HepG2 (cell line): Measurements from ENCODE around the gene CYP17A1. TPM values are rescaled to one million over a fixed set of nuclear protein-coding genes. Genes with fewer than 3 reads are reported as not detected.

Source experiments
- BHLHE40 ChIP-seq: IDR thresholded peaks from 2 replicates; pipeline ENCODE4 v1.6.1; 2011; ENCODE audit warnings: low read length, improper control_type of control experiment
- KDM6A ChIP-seq: IDR thresholded peaks from 2 replicates; pipeline ENCODE4 v1.6.1; 2016; ENCODE audit warnings: low read depth
- NCOA5 ChIP-seq: sonication (generic); formaldehyde crosslinking; IDR thresholded peaks from 2 replicates; pipeline ENCODE4 v1.4.0; 2020; ENCODE audit warnings: missing genetic modification reagents
- RBM22 ChIP-seq: fragments of 200-400 bp; formaldehyde crosslinking; optimal IDR thresholded peaks from 2 replicates; pipeline ENCODE3; 2017; ENCODE audit warnings: mild to moderate bottlenecking, low read length, moderate library complexity
- SP2 ChIP-seq: sonication (generic); formaldehyde crosslinking; IDR thresholded peaks from 2 replicates; pipeline ENCODE4 v1.5.1; 2020; ENCODE audit warnings: mild to moderate bottlenecking, missing genetic modification reagents
- SRSF1 ChIP-seq: fragments of 200-400 bp; formaldehyde crosslinking; optimal IDR thresholded peaks from 2 replicates; pipeline ENCODE3; 2017; ENCODE audit warnings: mild to moderate bottlenecking, low read depth, low read length, moderate library complexity
- TBP ChIP-seq: sonication (generic); formaldehyde crosslinking; IDR thresholded peaks from 2 replicates; pipeline ENCODE4 v1.5.0; 2020; ENCODE audit warnings: missing genetic modification reagents
- TBX2 ChIP-seq: sonication (generic); formaldehyde crosslinking; IDR thresholded peaks from 2 replicates; pipeline ENCODE4 v1.5.0; 2020; ENCODE audit warnings: missing genetic modification reagents, mild to moderate bottlenecking, borderline replicate concordance
- ZNF567 ChIP-seq: sonication (generic); formaldehyde crosslinking; IDR thresholded peaks from 2 replicates; pipeline ENCODE4 v1.8.1; 2023; ENCODE audit warnings: mild to moderate bottlenecking, missing genetic modification reagents, borderline replicate concordance
- ZNF616 ChIP-seq: sonication (generic); formaldehyde crosslinking; IDR thresholded peaks from 2 replicates; pipeline ENCODE4 v1.5.0; 2020; ENCODE audit warnings: low read depth, mild to moderate bottlenecking, missing genetic modification reagents
- ZNF781 ChIP-seq: sonication (generic); formaldehyde crosslinking; IDR thresholded peaks from 2 replicates; pipeline ENCODE4 v1.5.1; 2020; ENCODE audit warnings: borderline replicate concordance, mild to moderate bottlenecking, missing genetic modification reagents; ENCODE audit errors: not compliant biosample characterization
- ZNF883 ChIP-seq: sonication (generic); formaldehyde crosslinking; IDR thresholded peaks from 2 replicates; pipeline ENCODE4 v1.5.1; 2020; ENCODE audit warnings: mild to moderate bottlenecking, missing genetic modification reagents; ENCODE audit errors: not compliant biosample characterization
- polyA plus RNA-seq, 8 experiments: library from polyadenylated mRNA; depleted of rRNA in 3 of 8; stranded (reverse) in 7 of 8; unstranded in 1 of 8; fragments of >200 nt; fragmentation: Illumina TruSeq in 4 of 8; extraction: Trizol in 4 of 8; gene quantifications; 2 replicates each; pipeline versions ENCODE4 v1.2.1 to v1.2.3, GENCODE V29; 2011 to 2016; ENCODE audit warnings: low read depth in 4 of 8, missing spikeins in 1 of 8, mixed read lengths in 1 of 8; ENCODE audit not compliant: insufficient read depth in 1 of 8
- total RNA-seq, 5 experiments: library from RNA; depleted of rRNA; stranded (reverse); fragments of >200 nt; fragmentation: Illumina TruSeq; extraction: Trizol; gene quantifications; 2 replicates each; pipeline ENCODE4 v1.2.3, GENCODE V29; 2016; ENCODE audit warnings: low read depth in 1 of 5
- TF ChIP-seq, protein P1 (sequence below): sonication (generic); formaldehyde crosslinking; IDR thresholded peaks from one replicate; pipeline ENCODE4 v1.5.1; 2020; ENCODE audit warnings: mild to moderate bottlenecking, missing genetic modification reagents; ENCODE audit errors: not compliant biosample characterization
- TF ChIP-seq, protein P2 (sequence below): sonication (generic); formaldehyde crosslinking; IDR thresholded peaks from 2 replicates; pipeline ENCODE4 v1.4.0; 2020; ENCODE audit warnings: missing genetic modification reagents
- TF ChIP-seq, protein P3 (sequence below): sonication (generic); formaldehyde crosslinking; IDR thresholded peaks from 2 replicates; pipeline ENCODE4 v1.4.0; 2020; ENCODE audit warnings: missing genetic modification reagents, low read depth, mild to moderate bottlenecking, borderline replicate concordance

The CYP17A1 gene
- total and polyA plus RNA-seq, 2 of the 13 experiments (the other 11 are each of a cell fraction or from before 2014, with no cell fraction given): 0.13 to 1.1 TPM

DNA sequence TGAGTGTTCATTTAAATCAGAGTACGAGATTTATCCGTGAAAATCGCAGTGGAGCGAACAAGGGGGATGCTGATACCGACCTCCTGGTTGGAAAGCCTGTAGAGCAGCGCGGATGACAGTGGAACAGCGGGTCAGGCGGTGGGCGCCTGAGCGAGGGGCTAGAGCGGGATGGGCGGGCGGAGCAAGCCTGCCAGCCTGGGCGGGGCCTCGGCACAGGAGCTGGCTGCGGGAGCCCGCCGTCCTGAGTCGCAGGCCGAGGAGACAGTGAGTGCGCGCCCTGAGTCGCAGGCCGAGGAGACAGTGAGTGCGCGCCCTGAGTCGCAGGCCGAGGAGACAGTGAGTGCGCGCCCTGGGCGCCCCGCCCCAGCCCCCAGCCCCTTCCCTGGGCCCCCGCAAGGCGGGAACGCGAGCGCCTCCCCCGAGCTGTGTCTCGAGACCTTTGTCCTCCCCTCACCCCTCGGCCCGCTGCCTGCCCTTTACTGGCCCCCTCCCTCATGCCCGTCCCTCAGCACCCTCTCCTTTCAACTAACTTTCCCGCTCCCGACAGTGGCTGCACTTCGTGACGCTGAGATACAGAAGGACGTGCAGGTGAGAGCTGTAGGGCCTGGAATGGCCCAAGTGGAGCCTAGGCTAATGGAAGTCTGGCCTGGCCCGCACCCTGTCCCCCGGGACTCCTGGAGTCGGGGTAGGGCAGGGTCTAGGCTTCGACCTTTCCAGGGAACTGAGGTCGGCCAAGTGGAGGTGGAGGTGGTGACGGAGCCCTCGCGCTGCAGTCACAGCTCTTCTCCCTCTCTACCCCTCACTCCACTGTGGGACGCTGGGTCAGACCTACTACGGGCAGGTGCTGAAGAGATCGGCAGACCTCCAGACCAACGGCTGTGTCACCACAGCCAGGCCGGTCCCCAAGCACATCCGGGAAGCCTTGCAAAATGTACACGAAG is 32.3 kb upstream of the CYP17A1 start, which contains the start of gene AS3MT (continued):
- TF ChIP-seq, protein P1, sequence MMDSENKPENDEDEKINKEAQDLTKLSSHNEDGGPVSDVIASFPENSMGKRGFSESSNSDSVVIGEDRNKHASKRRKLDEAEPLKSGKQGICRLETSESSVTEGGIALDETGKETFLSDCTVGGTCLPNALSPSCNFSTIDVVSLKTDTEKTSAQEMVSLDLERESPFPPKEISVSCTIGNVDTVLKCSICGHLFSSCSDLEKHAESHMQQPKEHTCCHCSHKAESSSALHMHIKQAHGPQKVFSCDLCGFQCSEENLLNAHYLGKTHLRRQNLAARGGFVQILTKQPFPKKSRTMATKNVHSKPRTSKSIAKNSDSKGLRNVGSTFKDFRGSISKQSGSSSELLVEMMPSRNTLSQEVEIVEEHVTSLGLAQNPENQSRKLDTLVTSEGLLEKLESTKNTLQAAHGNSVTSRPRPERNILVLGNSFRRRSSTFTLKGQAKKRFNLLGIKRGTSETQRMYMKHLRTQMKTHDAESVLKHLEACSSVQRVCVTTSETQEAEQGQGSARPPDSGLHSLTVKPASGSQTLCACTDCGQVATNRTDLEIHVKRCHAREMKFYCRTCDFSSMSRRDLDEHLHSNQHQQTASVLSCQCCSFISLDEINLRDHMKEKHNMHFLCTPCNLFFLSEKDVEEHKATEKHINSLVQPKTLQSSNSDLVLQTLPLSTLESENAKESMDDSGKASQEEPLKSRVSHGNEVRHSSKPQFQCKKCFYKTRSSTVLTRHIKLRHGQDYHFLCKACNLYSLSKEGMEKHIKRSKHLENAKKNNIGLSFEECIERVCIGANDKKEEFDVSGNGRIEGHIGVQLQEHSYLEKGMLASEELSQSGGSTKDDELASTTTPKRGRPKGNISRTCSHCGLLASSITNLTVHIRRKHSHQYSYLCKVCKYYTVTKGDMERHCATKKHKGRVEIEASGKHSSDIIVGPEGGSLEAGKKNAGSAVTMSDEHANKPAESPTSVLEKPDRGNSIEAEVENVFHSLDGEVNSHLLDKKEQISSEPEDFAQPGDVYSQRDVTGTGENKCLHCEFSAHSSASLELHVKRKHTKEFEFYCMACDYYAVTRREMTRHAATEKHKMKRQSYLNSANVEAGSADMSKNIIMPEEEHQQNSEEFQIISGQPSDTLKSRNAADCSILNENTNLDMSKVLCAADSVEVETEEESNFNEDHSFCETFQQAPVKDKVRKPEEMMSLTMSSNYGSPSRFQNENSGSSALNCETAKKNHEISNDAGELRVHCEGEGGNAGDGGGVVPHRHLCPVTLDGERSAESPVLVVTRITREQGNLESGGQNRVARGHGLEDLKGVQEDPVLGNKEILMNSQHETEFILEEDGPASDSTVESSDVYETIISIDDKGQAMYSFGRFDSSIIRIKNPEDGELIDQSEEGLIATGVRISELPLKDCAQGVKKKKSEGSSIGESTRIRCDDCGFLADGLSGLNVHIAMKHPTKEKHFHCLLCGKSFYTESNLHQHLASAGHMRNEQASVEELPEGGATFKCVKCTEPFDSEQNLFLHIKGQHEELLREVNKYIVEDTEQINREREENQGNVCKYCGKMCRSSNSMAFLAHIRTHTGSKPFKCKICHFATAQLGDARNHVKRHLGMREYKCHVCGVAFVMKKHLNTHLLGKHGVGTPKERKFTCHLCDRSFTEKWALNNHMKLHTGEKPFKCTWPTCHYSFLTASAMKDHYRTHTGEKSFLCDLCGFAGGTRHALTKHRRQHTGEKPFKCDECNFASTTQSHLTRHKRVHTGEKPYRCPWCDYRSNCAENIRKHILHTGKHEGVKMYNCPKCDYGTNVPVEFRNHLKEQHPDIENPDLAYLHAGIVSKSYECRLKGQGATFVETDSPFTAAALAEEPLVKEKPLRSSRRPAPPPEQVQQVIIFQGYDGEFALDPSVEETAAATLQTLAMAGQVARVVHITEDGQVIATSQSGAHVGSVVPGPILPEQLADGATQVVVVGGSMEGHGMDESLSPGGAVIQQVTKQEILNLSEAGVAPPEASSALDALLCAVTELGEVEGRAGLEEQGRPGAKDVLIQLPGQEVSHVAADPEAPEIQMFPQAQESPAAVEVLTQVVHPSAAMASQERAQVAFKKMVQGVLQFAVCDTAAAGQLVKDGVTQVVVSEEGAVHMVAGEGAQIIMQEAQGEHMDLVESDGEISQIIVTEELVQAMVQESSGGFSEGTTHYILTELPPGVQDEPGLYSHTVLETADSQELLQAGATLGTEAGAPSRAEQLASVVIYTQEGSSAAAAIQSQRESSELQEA: peak; percentile 19
- TF ChIP-seq KDM6A (CRISPR knock-in tag): no peak
- no peak for TF ChIP-seq TBP (CRISPR knock-in tag)
- no peak for TF ChIP-seq TBX2 (CRISPR knock-in tag)
- 0 out of 2 replicates have a peak, but pooled peaks have one; percentile 51 for TF ChIP-seq ZNF567
- peak; percentile 60 for TF ChIP-seq ZNF883 (CRISPR knock-in tag)
- no peak for TF ChIP-seq RBM22
- TF ChIP-seq NCOA5 (CRISPR knock-in tag): no peak
- TF ChIP-seq ZNF616 (CRISPR knock-in tag): 0 out of 2 replicates have a peak, but pooled peaks have one; percentile 39
- no peak for TF ChIP-seq SP2 (CRISPR knock-in tag)
- TF ChIP-seq, protein P2, sequence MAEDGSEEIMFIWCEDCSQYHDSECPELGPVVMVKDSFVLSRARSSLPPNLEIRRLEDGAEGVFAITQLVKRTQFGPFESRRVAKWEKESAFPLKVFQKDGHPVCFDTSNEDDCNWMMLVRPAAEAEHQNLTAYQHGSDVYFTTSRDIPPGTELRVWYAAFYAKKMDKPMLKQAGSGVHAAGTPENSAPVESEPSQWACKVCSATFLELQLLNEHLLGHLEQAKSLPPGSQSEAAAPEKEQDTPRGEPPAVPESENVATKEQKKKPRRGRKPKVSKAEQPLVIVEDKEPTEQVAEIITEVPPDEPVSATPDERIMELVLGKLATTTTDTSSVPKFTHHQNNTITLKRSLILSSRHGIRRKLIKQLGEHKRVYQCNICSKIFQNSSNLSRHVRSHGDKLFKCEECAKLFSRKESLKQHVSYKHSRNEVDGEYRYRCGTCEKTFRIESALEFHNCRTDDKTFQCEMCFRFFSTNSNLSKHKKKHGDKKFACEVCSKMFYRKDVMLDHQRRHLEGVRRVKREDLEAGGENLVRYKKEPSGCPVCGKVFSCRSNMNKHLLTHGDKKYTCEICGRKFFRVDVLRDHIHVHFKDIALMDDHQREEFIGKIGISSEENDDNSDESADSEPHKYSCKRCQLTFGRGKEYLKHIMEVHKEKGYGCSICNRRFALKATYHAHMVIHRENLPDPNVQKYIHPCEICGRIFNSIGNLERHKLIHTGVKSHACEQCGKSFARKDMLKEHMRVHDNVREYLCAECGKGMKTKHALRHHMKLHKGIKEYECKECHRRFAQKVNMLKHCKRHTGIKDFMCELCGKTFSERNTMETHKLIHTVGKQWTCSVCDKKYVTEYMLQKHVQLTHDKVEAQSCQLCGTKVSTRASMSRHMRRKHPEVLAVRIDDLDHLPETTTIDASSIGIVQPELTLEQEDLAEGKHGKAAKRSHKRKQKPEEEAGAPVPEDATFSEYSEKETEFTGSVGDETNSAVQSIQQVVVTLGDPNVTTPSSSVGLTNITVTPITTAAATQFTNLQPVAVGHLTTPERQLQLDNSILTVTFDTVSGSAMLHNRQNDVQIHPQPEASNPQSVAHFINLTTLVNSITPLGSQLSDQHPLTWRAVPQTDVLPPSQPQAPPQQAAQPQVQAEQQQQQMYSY (CRISPR knock-in tag): no peak
- TF ChIP-seq, protein P3, sequence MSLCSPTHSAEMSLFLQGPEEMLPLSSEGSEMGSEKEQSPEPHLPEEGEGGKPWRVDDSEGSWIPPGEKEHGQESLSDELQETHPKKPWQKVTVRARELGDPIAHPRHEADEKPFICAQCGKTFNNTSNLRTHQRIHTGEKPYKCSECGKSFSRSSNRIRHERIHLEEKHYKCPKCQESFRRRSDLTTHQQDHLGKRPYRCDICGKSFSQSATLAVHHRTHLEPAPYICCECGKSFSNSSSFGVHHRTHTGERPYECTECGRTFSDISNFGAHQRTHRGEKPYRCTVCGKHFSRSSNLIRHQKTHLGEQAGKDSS (CRISPR knock-in tag): peak; percentile 74; the same call in 1 of the 2 replicates
- TF ChIP-seq BHLHE40: 0 out of 2 replicates have a peak, but pooled peaks have one; percentile 5
- peak; percentile 49 for TF ChIP-seq ZNF781
- no peak for TF ChIP-seq SRSF1
